HG02571 (cell line): ENCODE results near the gene PRODH.
"Not testable (repeated sequence)": the region's sequence is repeated elsewhere in the genome, so short reads cannot be mapped to it uniquely, and the experiment has no call there.

Source experiments
- ATAC-seq: cut with Tn5 transposase; IDR thresholded peaks from one replicate; pipeline ENCODE4 v1.9.1; 2021; ENCODE audit warnings: mild to moderate bottlenecking, moderate library complexity; ENCODE audit not compliant: unreplicated experiment

PRODH gene

GRCh38 chr22:18955696-18956095 is 19.6 kb upstream of the PRODH start:
- ATAC-seq = no peak

GRCh38 chr22:18954990-18955571 is 19.0 kb upstream of the PRODH start:
- no peak for ATAC-seq

- not testable (repeated sequence) for ATAC-seq
Observed at GRCh38 chr22:18954303-18954989, 18.4 kb upstream of the PRODH start.

GRCh38 chr22:18953128-18953527 is 17.0 kb upstream of the PRODH start:
- not testable (repeated sequence) for ATAC-seq

- ATAC-seq = no peak
Observed at GRCh38 chr22:18952022-18952421, 15.9 kb upstream of the PRODH start.

- ATAC-seq = no peak
Observed at GRCh38 chr22:18950141-18950540, 14.0 kb upstream of the PRODH start.

GRCh38 chr22:18947905-18948304 is 11.8 kb upstream of the PRODH start:
- ATAC-seq = no peak

- ATAC-seq = not testable (repeated sequence)
Observed at GRCh38 chr22:18947105-18947504, 11.0 kb upstream of the PRODH start.

- ATAC-seq = not testable (repeated sequence)
Observed at GRCh38 chr22:18938691-18939090, 2.6 kb upstream of the PRODH start.

- not testable (repeated sequence) for ATAC-seq
Observed at GRCh38 chr22:18934688-18935087, 1.4 kb downstream of the PRODH start.

- no peak for ATAC-seq
Observed at GRCh38 chr22:18933914-18934313, 2.2 kb downstream of the PRODH start.

GRCh38 chr22:18931905-18932652 is 4.0 kb downstream of the PRODH start:
- no peak for ATAC-seq

- ATAC-seq = no peak
Observed at GRCh38 chr22:18929459-18929858, 6.6 kb downstream of the PRODH start.

- ATAC-seq = no peak
Observed at GRCh38 chr22:18927573-18927972, 8.5 kb downstream of the PRODH start.

GRCh38 chr22:18927020-18927419 is 9.1 kb downstream of the PRODH start:
- ATAC-seq = no peak

GRCh38 chr22:18925368-18926064 is 10.6 kb downstream of the PRODH start:
- no peak for ATAC-seq

- not testable (repeated sequence) for ATAC-seq
Observed at GRCh38 chr22:18920257-18920902, 15.7 kb downstream of the PRODH start.

- ATAC-seq = not testable (repeated sequence)
Observed at GRCh38 chr22:18917818-18918217, 18.3 kb downstream of the PRODH start.

GRCh38 chr22:18915550-18915949 is 20.5 kb downstream of the PRODH start:
- ATAC-seq = not testable (repeated sequence)

GRCh38 chr22:18914558-18914957 is 21.5 kb downstream of the PRODH start:
- ATAC-seq = not testable (repeated sequence)
